HG03354 (cell line): Measurements from ENCODE around the gene FBXO27.
A peak's percentile ranks its signal among the peaks of the same experiment; 100 is the strongest.
"Not testable (repeated sequence)": the region's sequence is repeated elsewhere in the genome, so short reads cannot be mapped to it uniquely, and the experiment has no call there.

Experiments
- ATAC-seq: cut with Tn5 transposase; IDR thresholded peaks from one replicate; pipeline ENCODE4 v1.9.1; 2021; ENCODE audit warnings: mild to moderate bottlenecking; ENCODE audit not compliant: unreplicated experiment, poor library complexity, severe bottlenecking

The FBXO27 gene

DNA sequence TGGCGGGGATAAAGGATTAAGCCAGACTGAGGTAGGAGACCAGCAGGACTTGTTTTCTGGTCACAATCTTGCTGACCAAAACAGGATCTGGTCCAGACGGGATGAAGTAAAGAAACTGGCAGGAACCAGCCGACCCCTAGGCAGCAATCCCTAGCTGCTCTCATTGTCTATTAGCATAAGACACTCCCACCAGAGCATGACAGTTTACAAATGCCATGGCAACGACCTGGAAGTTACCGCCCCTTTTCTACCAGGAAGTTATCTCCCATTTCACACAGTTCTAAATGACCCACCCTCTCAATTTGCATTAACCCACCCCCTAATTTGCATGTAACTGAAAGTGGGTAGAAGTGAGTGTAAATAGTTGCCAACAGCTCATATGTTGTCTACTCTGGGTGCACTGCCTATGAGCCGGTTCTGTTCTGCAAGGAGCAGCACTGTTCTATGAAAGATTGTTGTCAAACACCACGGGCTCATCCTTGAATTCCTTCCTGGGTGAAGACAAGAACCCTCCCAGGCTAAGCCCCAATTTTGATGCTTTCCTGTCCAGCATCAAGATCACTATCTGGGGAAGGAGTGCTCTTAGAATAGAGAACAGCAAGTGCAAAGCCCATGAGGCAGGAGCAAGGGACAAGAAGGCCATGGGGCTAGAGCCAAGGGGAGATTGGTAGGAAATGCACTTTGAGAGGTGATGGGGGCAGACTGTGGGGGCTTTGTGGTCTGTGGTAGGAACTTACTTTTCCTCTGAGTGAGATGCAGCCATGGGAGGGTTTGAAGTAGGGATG, 13.9 kb upstream of the FBXO27 start:
- ATAC-seq, result no peak

DNA sequence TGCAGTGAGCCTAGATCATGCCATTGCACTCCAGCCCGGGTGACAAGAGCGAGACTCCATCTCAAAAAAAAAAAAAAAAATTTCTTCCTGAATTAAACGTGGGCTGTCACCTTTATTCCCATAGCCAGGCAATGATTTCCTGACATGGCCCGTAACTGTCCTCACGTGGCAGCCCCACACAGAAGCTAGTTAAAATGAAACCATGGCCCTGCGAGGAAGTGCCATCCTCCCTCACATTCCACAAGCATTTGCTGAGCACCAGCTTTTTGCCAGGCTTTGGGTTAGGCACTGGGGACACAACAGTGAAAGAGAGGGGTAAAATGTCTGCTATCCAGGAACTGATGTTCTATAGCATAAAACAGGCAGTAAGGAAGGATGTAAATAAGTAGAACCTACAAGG, 13.2 kb upstream of the FBXO27 start:
- no peak for ATAC-seq

DNA sequence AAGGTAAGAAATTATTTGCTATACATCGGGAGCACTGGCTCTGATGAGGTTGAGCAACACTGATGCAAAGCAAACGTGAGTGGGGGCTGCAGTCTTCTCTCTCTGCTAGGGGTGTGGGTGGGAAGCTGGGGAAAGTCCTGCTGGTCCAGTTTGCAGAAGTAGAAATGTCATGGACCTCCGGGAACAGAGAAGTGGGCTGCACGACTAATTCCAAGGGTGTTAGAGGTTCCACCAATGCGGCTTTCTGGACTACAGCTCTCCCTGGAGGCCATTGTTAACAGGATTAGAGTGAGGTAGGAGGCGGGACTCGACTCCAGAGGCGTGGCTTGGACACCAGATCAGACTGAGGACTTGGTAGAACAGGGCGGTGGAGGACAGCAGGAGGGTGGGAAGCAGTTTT, 5.7 kb upstream of the FBXO27 start:
- ATAC-seq, result no peak

DNA sequence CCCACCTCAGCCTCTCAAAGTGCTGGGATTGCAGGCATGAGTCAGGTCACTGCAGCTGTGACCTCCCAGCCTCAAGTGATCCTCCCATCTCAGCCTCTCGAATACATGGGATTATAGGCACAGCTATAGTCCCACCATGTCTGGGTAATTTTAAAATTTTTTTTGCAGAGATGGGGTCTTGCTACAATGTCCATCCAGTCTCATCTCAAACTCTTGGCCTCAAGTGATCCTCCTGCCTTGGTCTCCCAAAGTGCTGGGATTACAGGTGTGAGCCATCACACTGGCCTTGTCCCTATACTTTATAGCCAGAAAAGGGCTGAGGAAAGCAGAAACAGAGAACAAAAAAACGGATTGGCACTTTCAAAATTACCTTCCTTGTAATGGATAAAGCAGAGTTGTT, 4.8 kb upstream of the FBXO27 start:
- ATAC-seq, result no peak

DNA sequence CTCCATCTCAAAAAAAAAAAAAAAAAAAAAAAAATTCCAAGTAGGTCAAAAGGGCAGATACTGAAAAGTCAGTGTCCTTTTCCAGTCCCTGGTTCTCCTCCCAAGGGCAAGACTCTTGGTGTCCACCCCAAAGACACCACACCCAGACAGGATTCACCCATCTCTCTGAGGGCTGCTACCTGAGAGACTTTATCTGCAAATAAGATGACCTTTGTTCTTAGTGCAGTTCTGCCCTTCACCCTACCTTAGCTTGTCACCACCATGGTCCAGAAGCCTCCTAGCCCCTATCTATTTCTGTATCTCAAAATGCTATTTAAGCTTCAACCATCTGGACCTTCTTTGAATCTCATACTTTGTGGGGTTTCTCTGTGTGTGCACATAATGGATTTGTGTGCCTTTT, 4.2 kb upstream of the FBXO27 start:
- no peak for ATAC-seq

DNA sequence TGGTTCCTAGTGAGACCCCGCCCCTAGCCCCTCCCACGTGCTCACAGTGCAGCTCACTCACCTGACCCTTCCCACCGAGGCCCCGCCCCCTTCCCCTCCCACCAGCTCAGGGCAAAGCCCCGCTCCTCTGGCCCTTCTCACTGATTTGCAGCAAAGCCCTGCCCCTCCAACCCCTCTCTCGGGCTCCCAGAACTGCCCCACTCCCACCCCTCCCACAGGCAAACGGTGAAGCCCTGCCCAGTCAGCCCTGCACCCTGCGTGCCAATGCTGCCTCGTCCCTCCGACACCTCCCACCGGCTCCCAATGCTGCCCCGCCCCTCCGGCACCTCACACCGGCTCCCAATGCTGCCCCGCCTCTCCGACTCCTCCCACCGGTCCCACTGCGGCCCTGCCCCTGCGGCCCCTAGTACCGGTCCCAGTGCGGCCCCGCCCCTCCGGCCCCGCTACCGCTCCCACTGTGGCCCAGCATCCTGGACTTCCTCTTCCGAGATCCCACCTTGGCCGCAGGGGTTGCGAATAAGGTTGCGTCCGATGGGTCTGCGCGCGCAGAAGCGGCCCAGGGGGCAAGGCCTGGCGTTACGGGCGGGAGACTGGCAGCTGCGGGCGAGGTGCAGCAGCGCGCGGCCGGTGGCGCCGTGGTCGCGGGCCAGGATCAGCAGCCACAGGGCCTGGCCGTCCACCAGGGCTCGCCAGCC, 834 bp downstream of the FBXO27 start:
- peak; percentile 47 for ATAC-seq

DNA sequence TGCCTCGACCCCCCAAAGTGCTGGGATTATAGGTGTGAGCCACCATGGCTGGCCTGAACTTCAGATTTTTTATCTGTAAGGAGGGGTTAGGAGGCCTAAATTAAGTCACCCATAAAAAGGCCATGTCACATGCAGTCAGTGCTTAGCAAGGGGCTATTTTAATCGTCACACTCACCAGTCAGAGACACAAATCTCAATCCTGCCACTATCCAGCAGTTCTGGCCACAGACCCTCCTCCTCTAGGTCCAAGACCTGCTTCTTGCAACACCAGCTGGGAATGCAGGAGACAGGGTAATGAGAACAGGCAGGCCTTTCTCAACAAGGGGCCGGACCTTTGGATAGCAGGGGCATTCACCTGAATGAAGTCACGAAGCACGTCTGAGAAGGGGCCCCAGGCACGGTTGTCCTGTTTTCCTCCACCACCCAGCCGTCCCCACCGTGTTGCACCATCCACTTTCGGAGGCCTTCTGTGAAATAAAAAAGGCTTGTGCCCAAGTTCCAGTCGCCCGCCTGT, 1.4 kb downstream of the FBXO27 start:
- ATAC-seq, result no peak

DNA sequence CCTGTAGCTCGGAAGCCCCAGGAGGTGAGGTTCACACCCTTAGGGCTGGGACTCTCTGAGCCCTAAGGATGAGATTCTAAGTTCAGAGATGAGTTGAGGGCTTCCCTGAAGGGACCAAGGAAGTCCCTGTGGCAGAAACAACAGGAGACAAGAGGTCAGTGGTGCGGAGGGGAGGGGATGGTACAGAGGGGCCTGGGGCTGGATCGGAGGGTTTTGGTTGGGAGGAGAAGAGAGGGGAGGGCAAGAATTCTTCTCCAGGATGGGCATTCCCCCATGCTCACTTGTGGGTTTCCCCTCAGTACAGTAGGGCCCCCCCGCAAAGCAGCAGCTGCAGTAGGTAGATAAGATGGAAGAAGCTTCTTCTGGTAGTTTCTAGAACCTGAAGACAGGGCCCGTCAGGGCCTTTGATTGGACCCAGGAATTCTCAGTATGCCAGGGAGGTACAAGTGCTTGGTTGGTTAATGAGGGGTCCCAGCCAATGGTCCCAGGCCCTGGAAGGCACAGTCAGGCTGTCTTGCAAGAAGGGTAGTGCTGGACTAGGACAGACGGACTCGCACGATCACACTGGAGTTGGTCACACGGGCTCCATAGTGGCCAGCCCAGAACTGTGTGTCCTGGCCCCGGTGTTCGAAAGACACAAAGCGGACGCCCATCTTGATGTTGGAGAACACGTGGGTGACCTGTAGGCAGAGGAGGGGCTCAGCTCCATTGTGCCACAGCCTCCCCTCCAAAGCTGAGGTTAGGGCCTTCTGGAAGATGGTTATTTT, 7.3 kb downstream of the FBXO27 start:
- no peak for ATAC-seq

DNA sequence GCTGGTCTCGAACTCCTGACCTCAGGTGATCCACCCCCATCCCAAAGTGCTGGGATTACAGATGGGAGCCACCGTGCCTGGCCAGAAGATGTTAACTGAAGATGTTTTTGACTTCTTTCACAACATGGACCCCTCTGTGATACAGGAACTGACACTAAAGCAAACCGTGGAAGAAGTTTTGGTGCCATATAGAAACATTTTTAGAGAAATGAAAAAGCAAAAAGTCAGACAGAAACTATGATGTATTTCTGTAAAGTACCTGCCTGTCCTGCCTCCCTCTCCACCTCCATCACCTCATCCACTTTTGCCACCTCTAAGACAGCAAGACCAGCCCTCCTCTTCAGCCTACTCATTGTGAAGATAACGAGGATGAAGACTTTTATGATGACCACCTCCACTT, 11.3 kb downstream of the FBXO27 start:
- no peak for ATAC-seq

DNA sequence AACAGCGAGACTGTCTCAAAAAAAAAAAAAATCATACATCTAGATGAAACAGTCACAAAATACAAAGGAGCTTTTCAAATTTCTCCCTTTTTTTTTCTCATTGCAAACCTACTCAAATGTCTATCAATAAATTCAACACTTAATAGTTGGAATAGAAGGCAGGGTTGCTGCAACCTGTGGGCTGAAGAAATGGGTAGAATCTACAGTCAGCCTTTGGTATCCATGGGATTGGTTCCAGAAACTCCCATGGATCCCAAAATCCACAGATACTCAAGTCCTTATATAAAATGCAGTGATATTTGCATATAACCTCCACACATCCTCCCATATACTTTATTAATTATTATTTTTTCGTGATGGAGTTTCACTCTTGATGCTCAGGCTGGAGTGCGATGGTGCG, 14.7 kb downstream of the FBXO27 start:
- no peak for ATAC-seq

DNA sequence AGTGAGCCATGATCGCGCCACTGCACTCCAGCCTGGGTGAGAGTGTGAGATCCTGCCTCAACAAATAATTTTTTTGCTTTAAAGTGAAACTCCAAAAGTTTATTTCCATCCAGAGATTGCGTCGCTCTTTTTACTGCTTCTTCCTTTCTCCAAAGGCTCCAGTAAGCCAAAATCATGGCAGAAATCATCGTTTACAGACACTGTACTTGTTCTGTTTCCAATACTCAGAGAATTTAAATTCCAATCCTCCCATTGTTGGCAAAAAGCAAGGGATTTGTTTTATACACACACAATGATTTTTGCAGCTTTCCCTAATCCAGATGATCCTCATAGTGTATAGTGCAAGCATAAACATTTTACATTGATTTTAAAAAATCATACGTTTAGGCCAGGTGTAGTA, 15.3 kb downstream of the FBXO27 start:
- ATAC-seq, result no peak

DNA sequence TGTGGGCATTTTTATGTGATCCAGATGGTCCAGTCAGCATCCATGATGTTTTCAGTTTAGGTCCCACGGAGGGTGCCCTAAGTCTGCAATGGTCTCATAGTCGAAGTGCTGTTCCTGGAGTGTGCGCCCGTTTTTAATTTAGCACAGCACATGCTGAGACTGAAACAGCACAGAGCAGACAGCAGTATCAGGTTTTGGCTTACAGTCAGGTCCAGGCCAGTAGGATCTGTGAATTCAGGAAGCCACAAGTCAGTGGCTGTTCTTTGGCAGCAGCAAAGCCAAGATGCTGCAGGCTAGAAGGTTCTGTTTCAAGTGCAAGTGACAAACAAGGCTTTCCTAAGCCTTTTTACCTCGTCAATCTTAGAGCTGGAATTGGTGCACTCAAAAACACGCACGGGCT, 18.3 kb downstream of the FBXO27 start:
- ATAC-seq, result no peak

DNA sequence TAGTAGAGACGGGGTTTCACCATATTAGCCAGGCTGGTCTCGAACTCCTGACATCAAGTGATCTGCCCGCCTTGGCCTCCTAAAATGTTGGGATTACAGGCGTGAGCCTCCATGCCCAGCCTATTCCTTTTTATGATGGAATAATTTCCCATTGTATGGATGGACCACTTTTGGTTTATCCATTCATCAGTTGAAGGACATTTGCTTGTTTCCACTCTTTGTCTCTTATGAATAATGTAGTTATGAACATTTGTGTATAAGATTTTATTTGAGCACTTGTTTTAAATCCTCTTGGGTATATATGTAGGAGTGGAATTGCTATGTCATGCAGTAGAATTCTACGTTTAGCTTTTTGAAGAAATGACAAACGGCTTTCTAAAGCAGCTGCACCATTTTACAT, 23.3 kb downstream of the FBXO27 start:
- ATAC-seq, result no peak

DNA sequence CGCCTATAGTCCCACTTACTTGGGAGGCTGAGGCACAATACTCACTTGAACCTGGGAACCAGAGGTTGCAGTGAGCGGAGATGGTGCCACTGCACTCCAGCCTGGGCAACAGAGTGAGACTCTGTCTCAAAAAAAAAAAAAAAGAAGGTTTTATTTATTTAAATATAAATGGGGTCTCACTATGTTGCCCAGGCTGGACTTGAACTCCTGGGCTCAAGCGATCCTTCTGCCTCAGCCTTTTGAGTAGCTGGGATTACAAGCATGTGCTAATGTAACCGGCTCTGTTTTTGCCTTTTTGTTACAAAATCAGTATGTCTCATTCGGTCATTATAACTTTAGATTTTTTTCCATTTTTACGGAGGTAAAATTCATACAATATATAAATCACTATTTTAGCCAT, 24.2 kb downstream of the FBXO27 start:
- no peak for ATAC-seq

DNA sequence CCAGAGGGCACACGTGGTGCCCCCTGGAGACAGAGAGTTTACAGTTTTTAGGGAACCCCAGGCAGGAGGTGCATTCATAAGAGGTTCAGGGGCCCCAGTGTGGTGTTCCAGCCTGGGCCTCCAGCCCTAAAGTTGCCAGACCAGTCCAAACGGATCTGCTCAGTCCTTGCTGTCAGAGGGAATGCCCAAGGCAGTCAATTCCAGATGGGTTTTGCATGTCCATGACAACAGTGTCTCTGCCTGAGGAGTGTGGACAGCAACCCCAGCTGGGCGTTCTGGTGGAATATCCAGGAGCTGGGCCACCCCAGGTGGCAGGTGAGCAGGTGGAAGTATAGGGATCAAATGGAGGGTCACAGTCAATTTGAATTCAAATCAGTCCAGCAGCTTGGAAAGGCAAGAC, 25.3 kb downstream of the FBXO27 start:
- ATAC-seq, result no peak

DNA sequence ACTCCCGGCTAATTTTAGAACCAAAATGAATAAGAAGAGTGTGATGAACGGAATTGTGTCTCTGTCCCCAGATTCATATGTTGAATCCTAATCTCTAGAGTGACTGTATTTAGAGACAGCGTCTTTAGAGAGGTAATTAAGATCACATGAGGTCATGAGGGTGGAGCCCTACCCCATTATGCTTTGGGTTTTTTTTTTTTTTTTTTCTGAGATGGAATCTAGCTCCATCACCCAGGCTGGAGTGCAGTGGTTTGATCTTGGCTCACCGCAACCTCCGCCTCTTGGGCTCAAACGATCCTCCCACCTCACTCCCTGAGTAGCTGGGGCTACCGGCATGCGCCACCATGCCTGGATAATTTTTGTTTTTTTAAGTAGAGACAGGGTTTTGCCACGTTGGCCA, 27.9 kb downstream of the FBXO27 start:
- ATAC-seq, result no peak

DNA sequence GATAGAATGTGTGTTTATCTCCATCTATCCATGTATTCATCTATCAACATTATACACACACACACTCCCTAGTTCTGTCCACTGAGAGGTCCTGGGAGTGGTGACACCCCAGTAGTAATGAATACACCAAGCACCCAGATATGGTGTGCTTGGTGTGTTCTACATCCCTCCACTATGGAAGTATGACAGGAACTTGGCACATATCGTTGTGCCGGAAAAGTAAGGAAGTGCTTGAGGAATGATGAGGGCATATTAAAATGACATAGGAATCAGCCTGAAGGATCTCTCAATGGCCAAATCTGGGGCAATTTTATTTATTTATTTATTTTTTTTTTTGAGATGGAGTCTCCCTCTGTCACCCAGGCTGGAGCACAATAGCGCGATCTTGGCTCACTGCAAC, 28.6 kb downstream of the FBXO27 start:
- no peak for ATAC-seq

DNA sequence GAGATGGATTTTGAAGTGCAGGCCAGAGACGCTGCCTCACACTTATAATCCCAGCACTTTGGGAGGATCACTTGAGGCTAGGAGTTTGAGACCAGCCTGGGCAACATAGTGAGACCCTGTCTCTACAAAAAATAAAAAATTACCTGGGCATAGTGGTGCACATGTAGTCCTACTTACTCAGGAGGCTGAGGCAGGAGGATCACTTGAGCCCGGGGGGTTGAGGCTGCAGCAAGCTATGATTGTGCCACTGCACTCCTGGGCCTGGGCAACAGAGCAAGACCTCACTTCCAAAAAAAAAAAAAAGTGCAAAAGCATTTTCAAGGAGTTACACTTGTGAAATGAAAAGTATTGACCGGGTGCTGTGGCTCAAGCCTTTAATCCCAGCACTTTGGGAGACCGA, 29.2 kb downstream of the FBXO27 start:
- no peak for ATAC-seq

DNA sequence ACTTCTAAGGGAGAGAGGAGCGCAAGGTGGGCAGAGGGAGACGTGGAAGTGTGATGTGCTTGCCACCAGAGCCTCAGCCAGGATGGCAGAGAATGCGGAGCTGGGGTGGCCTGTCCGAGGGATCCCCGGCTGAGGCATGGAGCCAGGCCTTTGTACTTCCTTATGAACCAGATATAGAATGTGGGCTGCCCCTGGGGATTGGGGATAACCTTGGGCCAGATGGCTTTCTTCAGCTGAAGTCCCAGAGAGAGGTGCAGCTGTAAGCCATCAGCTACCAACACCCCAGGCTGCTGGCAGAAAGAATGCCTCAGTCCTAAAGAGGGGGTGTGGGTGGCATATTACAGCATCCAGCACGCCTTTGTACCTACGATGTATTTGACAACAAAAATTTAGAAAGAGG, 31.3 kb downstream of the FBXO27 start:
- ATAC-seq, result no peak

DNA sequence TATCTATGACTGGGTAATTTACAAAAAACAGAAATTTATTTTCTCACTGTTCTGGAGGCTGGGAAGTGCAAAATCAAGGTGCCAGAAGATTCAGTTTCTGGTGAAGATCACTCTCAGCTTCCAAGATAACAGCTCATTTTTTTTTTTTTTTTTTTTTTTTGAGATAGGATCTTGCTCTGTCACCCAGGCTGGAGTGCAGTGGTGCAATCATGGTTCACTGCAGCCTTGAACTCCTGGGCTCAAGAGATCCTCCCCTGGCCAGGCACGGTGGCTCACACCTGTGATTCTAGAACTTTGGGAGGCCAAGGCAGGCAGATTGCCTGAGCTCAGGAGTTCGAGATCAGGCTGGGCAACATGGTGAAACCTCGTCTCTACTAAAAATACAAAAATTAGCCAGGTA, 34.8 kb downstream of the FBXO27 start:
- not testable (repeated sequence) for ATAC-seq

DNA sequence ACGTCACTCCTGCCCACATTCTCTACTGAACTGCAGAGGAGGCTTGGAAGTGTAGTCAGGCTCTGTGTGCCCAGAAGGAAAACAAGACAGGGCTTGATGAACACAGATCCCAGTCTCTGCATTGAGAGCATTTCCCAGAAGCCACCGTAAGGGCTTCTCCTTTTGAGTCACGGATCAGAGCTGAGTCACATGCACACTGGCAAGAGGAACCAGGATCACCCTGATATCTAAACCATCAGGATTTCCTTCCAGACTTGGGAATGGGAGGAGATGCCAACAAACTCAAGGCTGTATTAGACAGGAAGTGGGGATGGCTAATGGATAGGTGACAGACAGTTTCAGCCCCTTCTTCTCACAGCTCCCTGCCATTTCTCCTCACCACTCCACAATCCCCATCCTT, 39.1 kb downstream of the FBXO27 start:
- no peak for ATAC-seq
